Measurements from ENCODE around the gene BCAM.

BCAM gene

GRCh38 chr19:44792281-44792680 lies 16.6 kb upstream of the BCAM start:
- DNase-seq: no peak

GRCh38 chr19:44794610-44795009 lies 14.3 kb upstream of the BCAM start:
- DNase-seq: no peak

- no peak for DNase-seq
Measured at GRCh38 chr19:44795398-44795987, 13.4 kb upstream of the BCAM start.

GRCh38 chr19:44796701-44797115 lies 12.2 kb upstream of the BCAM start:
- DNase-seq: no peak

GRCh38 chr19:44799627-44800346 lies 9.1 kb upstream of the BCAM start:
- DNase-seq: no peak

- peak; percentile 70 for DNase-seq
Measured at GRCh38 chr19:44800461-44800860, 8.4 kb upstream of the BCAM start.

- DNase-seq: no peak
Measured at GRCh38 chr19:44803442-44804428, 5.2 kb upstream of the BCAM start.

- no peak for DNase-seq
Measured at GRCh38 chr19:44806291-44806690, 2.6 kb upstream of the BCAM start.

GRCh38 chr19:44807162-44807561 lies 1.7 kb upstream of the BCAM start:
- DNase-seq: peak; percentile 54

- DNase-seq: peak; percentile 92
Measured at GRCh38 chr19:44807652-44808462, 1.0 kb upstream of the BCAM start.

- no peak for DNase-seq
Measured at GRCh38 chr19:44809577-44810233, 802 bp downstream of the BCAM start.

- DNase-seq: no peak
Measured at GRCh38 chr19:44810234-44811121, 1.6 kb downstream of the BCAM start.

GRCh38 chr19:44811122-44811419 lies 2.2 kb downstream of the BCAM start:
- no peak for DNase-seq

GRCh38 chr19:44812142-44812718 lies 3.3 kb downstream of the BCAM start:
- DNase-seq: no peak

- no peak for DNase-seq
Measured at GRCh38 chr19:44813070-44813840, 4.4 kb downstream of the BCAM start.

GRCh38 chr19:44813841-44814470 lies 5.1 kb downstream of the BCAM start:
- DNase-seq: no peak

- no peak for DNase-seq
Measured at GRCh38 chr19:44814517-44814916, 5.6 kb downstream of the BCAM start.

GRCh38 chr19:44816301-44816700 lies 7.4 kb downstream of the BCAM start:
- no peak for DNase-seq

- DNase-seq: no peak
Measured at GRCh38 chr19:44817725-44818465, 9.0 kb downstream of the BCAM start.
